Measurements from ENCODE around the gene KLHDC2.
"Not testable (repeated sequence)": the region's sequence is repeated elsewhere in the genome, so short reads cannot be mapped to it uniquely, and the experiment has no call there.

KLHDC2 gene

DNA sequence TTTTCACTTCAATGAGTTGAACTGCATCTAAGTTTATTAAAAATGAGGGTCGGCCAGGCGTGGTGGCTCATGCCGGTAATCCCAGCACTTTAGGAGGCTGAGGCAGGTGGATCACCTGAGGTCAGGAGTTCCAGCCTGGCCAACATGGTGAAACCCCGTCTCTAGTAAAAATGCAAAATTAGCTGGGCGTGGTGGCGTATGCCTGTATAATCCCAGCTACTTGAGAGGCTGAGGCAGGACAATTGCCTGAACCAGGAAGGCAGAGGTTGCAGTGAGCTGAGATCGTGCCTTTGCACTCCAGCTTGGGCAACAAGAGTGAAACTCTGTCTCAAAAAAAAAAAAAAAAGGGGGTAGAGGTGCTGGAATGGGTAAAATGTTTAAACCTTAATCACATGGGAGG is 13.1 kb downstream of the KLHDC2 start:
- not testable (repeated sequence) for DNase-seq

DNA sequence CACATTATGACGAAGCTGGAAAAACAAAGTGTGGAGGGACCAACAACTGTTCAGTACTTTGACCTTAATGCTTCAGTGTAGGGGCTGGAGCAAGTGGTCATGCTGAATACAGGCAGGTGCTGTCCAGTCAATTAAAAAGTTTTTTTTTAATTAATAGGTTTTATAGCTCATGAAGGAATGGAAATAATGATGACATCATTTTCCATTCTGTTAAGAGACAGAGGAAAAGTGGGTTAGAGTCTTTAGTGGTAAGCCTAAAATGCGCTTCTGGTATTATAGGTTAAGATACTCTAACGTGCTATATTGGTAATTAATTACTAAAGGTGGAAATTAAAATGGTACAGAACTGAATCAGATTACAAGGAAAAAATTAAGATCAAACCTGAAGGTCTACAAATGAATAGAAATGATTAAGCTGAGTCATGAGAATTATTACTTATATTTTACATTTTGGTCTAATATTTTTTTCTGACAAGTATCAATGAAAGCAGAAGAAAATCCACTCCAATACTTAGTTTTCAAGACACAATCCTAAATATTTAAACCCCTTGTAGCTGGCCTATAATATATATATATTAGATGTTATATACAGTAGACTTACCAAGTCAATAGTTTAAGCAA is 15.6 kb downstream of the KLHDC2 start:
- no peak for DNase-seq

DNA sequence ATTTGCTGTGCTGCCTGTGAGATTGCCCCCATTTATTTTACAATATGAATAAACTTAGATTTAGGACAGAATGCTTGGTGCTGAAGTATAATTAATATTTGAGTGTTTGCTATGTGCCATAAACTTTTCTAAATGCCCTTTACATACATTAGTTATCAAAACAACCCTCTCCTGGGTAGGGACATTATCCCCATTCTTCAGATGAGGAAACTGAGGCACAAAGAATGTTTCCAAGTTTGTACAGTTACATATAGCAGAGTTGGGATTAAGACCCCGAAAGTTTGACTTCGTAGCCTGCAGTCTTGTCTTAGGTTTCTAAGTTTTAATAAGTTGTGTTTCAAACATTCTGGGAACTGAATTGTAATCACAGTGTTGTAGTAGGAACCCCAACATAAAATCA is 18.4 kb downstream of the KLHDC2 start:
- no peak for DNase-seq

DNA sequence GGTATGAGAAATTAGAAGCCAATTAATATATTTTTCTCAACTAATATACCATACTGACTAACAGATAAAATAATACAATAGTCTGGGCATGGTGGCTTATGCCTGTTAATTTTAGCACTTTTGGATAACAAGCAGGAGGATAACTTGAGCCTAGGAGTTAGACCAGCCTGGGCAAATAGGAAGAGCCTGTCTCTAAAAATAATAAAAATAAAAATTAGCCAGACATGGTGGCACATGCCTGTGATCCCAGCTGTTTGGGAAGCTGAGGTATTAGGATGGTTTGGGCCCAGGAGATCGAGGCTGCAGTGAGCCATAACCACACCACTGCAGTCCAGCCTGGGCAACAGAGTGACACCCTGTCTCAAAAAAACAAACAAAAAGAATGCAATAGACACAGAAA is 24.7 kb downstream of the KLHDC2 start:
- DNase-seq = no peak

DNA sequence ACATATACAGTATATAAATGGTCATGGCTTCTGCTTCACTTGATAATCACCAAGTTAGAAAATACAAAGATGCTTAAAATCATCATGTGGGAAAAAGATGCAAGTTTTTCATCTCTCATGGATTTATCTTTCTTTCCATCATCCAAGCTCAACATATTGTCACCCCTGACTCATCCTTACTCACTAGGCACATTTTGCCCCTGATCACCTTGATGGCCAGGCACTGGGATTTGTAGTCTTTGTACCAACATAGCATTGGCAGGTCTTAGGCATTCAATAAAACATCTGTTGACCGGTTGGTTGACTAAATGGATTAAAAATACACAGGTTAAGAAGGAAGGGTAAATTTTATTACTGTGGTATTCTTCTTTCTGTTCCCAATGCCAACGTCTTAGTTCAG is 28.1 kb downstream of the KLHDC2 start:
- no peak for DNase-seq

DNA sequence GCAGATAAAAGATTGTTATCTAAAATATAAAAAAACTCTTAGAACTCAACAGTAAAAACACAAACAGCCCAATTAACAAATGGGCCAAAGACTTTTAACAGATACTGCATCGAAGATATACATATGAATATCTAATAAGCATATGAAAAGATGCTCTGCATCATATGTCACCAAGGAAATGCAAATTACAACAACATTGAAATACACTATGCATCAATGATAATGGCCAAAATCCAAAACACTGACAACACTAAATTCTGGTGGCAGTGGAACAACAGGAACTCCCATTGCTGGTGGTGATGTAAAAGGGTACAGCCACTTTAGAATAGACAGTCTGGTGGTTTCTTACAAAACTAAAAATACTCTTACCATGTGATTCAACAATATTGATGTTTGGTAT is 40.8 kb downstream of the KLHDC2 start:
- peak; percentile 51 for DNase-seq

DNA sequence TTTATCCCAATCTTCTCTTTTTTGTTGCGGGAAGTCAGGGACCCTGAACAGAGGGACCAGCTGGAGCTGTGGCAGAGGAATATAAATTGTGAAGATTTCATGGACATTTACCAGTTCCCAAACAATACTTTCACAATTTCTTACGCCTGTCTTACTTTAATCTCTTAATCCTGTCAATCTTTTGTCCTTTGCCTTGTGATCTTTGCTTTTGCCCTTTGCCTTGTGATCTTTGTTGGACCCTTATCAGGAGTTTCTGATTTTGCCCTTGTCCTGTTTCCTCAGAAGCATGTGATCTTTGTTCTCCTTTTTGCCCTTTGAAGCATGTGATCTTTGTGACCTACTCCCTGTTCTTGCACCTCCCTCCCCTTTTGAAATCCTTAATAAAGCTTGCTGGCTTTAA is 48.2 kb downstream of the KLHDC2 start:
- not testable (repeated sequence) for DNase-seq

DNA sequence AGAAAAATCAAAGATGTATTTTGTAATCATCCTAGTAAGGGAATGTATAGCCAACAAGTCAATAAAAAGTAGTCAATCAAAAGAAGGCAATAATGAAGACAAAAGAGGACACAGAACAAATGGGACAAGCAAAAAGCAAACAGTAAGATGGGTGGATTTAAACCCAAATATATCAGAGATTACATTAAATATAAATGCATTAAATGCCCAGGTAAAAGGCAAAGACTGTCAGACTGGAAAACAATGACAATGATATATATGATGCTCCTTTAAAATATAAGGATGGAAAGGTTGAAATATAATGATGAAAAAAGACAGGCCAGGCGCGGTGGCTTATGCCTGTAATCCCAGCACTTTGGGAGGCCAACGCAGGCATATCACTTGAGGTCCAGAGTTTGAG is 48.9 kb downstream of the KLHDC2 start:
- no peak for DNase-seq

DNA sequence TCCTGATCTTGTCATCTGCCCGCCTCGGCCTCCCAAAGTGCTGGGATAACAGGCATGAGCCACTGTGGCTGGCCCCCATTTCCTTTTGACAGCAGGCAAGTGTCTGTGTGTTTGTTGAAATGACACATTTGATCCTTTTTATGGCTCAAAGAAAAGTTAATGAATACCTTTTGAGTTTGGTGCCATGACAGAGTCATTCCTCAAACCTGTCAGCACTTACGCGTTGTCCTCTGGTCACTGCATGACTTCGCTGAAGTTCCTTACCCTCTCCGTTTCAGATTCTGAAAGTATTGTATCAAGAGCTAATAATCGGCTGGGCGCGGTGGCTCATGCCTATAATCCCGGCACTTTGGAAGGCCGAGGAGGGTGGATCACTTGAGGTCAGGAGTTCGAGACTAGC is 52.2 kb downstream of the KLHDC2 start:
- DNase-seq = no peak

DNA sequence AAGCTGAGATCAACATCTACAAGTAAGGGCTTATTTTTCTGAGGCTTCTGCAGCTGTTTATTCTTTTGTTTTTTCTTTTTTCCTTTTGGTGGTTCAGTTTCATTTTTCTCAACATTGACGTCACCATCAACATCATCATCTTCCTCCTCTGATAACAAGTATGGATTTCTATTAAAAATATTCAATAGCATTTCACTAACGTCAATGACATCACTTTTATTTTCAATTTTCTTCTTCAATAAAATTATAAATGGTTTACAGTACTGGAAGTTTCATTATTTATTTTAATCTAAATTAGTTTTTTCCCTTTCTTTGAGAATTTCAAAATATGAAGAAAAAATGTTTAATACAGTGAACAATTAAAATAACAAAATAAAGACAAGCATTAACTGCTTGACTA is 60.7 kb downstream of the KLHDC2 start:
- DNase-seq = no peak
